ENCODE results near the gene TOP3B. TPM values are rescaled to one million over a fixed set of nuclear protein-coding genes. Genes with fewer than 3 reads are reported as not detected.
"Not testable (repeated sequence)": the region's sequence is repeated elsewhere in the genome, so short reads cannot be mapped to it uniquely, and the experiment has no call there.

Gene TOP3B
- total RNA-seq, 1 experiment from 2014 or later = 29.1 TPM

GRCh38 chr22:21910367-21910766 is 72.2 kb downstream of the TOP3B start:
- H3K9me3 ChIP-seq (ENCODE audit: control insufficient read depth, insufficient read depth, low read depth, low read length); CTCF ChIA-PET; H3K4me1 ChIP-seq (ENCODE audit: control insufficient read depth, insufficient read depth, low read length); in situ Hi-C loops (cut with HindIII; ENCODE audit: low pct_unique_long_range_greater_than_20kb, low sequenced_read_pairs); H3K36me3 ChIP-seq (ENCODE audit: control insufficient read depth, insufficient read depth, low read length); H3K27me3 ChIP-seq (ENCODE audit: control insufficient read depth, insufficient read depth, low read length); ATAC-seq; H3K27ac ChIP-seq (ENCODE audit: low read length); intact Hi-C loops (cut with micrococcal nuclease; ENCODE audit: unreplicated experiment); BruUV-seq (replicated peaks); DNase-seq (ENCODE audit: low read depth, low spot score); H3K4me3 ChIP-seq (ENCODE audit: low read depth in 2 of 2, low read length in 2 of 2); POLR2A ChIA-PET: not testable (repeated sequence)

- POLR2A ChIA-PET = no interaction called here
These were observed 72.7 kb downstream of the TOP3B start for GRCh38 chr22:21909871-21910270.

More at GRCh38 chr22:21909871-21910270, 72.7 kb downstream of the TOP3B start:
- intact Hi-C loops (cut with micrococcal nuclease; ENCODE audit: unreplicated experiment) (no loop called here), in situ Hi-C loops (cut with HindIII; ENCODE audit: low pct_unique_long_range_greater_than_20kb, low sequenced_read_pairs) (no loop called here)
- Histone ChIP-seq H3K4me3 (ENCODE audit: low read depth in 2 of 2, low read length in 2 of 2) (no peak overlapping the region), H3K36me3 (ENCODE audit: control insufficient read depth, insufficient read depth, low read length) (no peaks in the 10 kb centered on the region), H3K27me3 (ENCODE audit: control insufficient read depth, insufficient read depth, low read length) (no peaks in the 10 kb centered on the region), H3K9me3 (ENCODE audit: control insufficient read depth, insufficient read depth, low read depth, low read length) (no peaks in the 10 kb centered on the region), H3K4me1 (ENCODE audit: control insufficient read depth, insufficient read depth, low read length) (no peaks in the 10 kb centered on the region), H3K27ac (ENCODE audit: low read length) (no peak overlapping the region)
- BruUV-seq (replicated peaks) = no TSS peak
- TF ChIP-seq POLR2AphosphoS5 (IDR thresholded peaks at IDR 0.05; ENCODE audit: low read depth, low read length) (no peak), CTCF (IDR thresholded peaks at IDR 0.05) (no peak), TCF7L2 (IDR thresholded peaks at IDR 0.05; ENCODE audit: low read depth, low read length) (no peak), SIN3A (IDR thresholded peaks at IDR 0.05; ENCODE audit: borderline replicate concordance, insufficient read depth, low read depth, low read length) (no peak)
- TF ChIP-seq, protein P1, sequence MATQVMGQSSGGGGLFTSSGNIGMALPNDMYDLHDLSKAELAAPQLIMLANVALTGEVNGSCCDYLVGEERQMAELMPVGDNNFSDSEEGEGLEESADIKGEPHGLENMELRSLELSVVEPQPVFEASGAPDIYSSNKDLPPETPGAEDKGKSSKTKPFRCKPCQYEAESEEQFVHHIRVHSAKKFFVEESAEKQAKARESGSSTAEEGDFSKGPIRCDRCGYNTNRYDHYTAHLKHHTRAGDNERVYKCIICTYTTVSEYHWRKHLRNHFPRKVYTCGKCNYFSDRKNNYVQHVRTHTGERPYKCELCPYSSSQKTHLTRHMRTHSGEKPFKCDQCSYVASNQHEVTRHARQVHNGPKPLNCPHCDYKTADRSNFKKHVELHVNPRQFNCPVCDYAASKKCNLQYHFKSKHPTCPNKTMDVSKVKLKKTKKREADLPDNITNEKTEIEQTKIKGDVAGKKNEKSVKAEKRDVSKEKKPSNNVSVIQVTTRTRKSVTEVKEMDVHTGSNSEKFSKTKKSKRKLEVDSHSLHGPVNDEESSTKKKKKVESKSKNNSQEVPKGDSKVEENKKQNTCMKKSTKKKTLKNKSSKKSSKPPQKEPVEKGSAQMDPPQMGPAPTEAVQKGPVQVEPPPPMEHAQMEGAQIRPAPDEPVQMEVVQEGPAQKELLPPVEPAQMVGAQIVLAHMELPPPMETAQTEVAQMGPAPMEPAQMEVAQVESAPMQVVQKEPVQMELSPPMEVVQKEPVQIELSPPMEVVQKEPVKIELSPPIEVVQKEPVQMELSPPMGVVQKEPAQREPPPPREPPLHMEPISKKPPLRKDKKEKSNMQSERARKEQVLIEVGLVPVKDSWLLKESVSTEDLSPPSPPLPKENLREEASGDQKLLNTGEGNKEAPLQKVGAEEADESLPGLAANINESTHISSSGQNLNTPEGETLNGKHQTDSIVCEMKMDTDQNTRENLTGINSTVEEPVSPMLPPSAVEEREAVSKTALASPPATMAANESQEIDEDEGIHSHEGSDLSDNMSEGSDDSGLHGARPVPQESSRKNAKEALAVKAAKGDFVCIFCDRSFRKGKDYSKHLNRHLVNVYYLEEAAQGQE (IDR thresholded peaks at IDR 0.05; ENCODE audit: insufficient read depth in 1 of 2, low read depth in 2 of 2, low read length in 1 of 2) = no peak
- DNase-seq (ENCODE audit: low read depth, low spot score) = no peak
- ATAC-seq = no peak
- CTCF ChIA-PET = no interaction called here
